Sigmoid colon (tissue), 7 donors: ENCODE measurements around the gene MYO1F. TPM values are rescaled to one million over a fixed set of nuclear protein-coding genes. Genes with fewer than 3 reads are reported as not detected.

ENCODE experiments used
- DNase-seq: peaks from one replicate; pipeline ENCODE4 v3.0.0-alpha.2; 2019
- H3K27ac ChIP-seq, 4 donors: fragments of 200-600 bp; sonication (generic); one replicate each; pipeline ENCODE4 v1.5.1; 2016 to 2019; ENCODE audit warnings: mild to moderate bottlenecking in 1 of 4
- H3K27me3 ChIP-seq, 3 donors: fragments of 200-600 bp; sonication (generic); one replicate each; pipeline ENCODE4 v1.5.1; 2019; ENCODE audit warnings: mild to moderate bottlenecking in 1 of 3
- H3K36me3 ChIP-seq, 4 donors: fragments of 200-600 bp; sonication (generic); one replicate each; pipeline ENCODE4 v1.5.1; 2016 to 2019
- H3K4me1 ChIP-seq, 4 donors: fragments of 200-600 bp; sonication (generic); one replicate each; pipeline ENCODE4 v1.5.1; 2017 to 2019
- H3K4me3 ChIP-seq, 4 donors: fragments of 200-600 bp; sonication (generic); one replicate each; pipeline ENCODE4 v1.5.1; 2017 to 2019; ENCODE audit warnings: mild to moderate bottlenecking in 2 of 4, moderate library complexity in 1 of 4
- H3K9me3 ChIP-seq, 4 donors: fragments of 200-600 bp in 3 of 4; sonication (generic) in 3 of 4; one replicate each; pipeline versions ENCODE4 v1.5.1 to v1.6.1; 2013 to 2019
- EP300 ChIP-seq, 4 donors: sonication (generic); formaldehyde crosslinking; IDR thresholded peaks; one replicate each; pipeline ENCODE4 v1.6.1; 2017; ENCODE audit warnings: antibody characterized with exemption in 4 of 4
- POLR2A ChIP-seq, 2 donors: fragments of 450-650 bp; IDR thresholded peaks; one replicate each; pipeline ENCODE4 v1.6.1; 2016; ENCODE audit warnings: antibody characterized with exemption in 2 of 2, mild to moderate bottlenecking in 2 of 2, moderate library complexity in 2 of 2
- POLR2AphosphoS5 ChIP-seq, 4 donors: sonication (generic); formaldehyde crosslinking; IDR thresholded peaks; one replicate each; pipeline ENCODE4 v1.6.1; 2017; ENCODE audit warnings: antibody characterized with exemption in 4 of 4
- WGBS, 2 donors: extraction: QIAGEN DNeasy Blood & Tissue Kit; methylation state at CpG; one replicate each; pipeline ENCODE4 v1.1.7; 2013; 5-methylcytosine and 5-hydroxymethylcytosine counted together
- intact Hi-C: fragments of 100-400 bp; cut with DNase I; formaldehyde crosslinking; loops from one replicate; pipeline ENCODE4 v1.15.1; 2023
- polyA plus RNA-seq, 3 donors: library from polyadenylated mRNA; stranded (reverse); fragments of 200-250 nt; gene quantifications; one replicate each; pipeline ENCODE4 v1.2.3, GENCODE V29; 2013
- total RNA-seq, 4 donors: library from RNA; depleted of rRNA; stranded (reverse); fragments of >200 nt; gene quantifications; one replicate each; pipeline ENCODE4 v1.1.0, GENCODE V29; 2016
- TF ChIP-seq, protein P1 (sequence below), 4 experiments: fragments of 450-650 bp in 3 of 4; fragments of 200-600 bp in 1 of 4; IDR thresholded peaks; one replicate each; pipeline ENCODE4 v1.5.1; 2016 to 2019; ENCODE audit warnings: antibody characterized with exemption in 4 of 4, mild to moderate bottlenecking in 3 of 4, moderate library complexity in 2 of 4
- donor health status: healthy with polysubstance abuse.
- donor health status: Bipolar disorder and iron deficiency.
- donor health status: healthy.

The MYO1F gene
- total and polyA plus RNA-seq, 7 donors = 6.6 to 19.4 (median 10.2) TPM

- Histone ChIP-seq H3K27ac (no peak overlapping the region), H3K36me3 (peaks cover 6 to 41% (median 13%) of the 10 kb centered on the region in 4 donors), H3K9me3 (peaks cover 0 to 2% (median 0%) of the 10 kb centered on the region in 4 donors), H3K4me1 (peaks cover 0 to 23% (median 16%) of the 10 kb centered on the region in 4 donors), H3K4me3 (no peak overlapping the region), H3K27me3 (no peaks in the 10 kb centered on the region)
- no peak for DNase-seq
- WGBS, 2 donors = 95 to 96% methylated on average over 17 of the region's 17 CpGs
- TF ChIP-seq POLR2A (IDR thresholded peaks at IDR 0.05) = no peak
- TF ChIP-seq EP300 (IDR thresholded peaks at IDR 0.05) = no peak
- TF ChIP-seq POLR2AphosphoS5 (IDR thresholded peaks at IDR 0.05) = no peak
- intact Hi-C loops = no loop called here
Observed at GRCh38 chr19:8605514-8605913, 28.3 kb upstream of the MYO1F start.

GRCh38 chr19:8601796-8602195 lies 24.6 kb upstream of the MYO1F start:
- no peak for DNase-seq
- Histone ChIP-seq H3K27me3 (no peaks in the 10 kb centered on the region), H3K9me3 (peaks cover 0 to 2% (median 0%) of the 10 kb centered on the region in 4 donors), H3K27ac (no peak overlapping the region), H3K36me3 (peaks cover 6 to 62% (median 15%) of the 10 kb centered on the region in 4 donors), H3K4me1 (no peaks in the 10 kb centered on the region), H3K4me3 (no peak overlapping the region)
- 84 to 94% methylated on average over 5 of the region's 5 CpGs for WGBS, 2 donors
- intact Hi-C loops = no loop called here
- TF ChIP-seq, protein P1, sequence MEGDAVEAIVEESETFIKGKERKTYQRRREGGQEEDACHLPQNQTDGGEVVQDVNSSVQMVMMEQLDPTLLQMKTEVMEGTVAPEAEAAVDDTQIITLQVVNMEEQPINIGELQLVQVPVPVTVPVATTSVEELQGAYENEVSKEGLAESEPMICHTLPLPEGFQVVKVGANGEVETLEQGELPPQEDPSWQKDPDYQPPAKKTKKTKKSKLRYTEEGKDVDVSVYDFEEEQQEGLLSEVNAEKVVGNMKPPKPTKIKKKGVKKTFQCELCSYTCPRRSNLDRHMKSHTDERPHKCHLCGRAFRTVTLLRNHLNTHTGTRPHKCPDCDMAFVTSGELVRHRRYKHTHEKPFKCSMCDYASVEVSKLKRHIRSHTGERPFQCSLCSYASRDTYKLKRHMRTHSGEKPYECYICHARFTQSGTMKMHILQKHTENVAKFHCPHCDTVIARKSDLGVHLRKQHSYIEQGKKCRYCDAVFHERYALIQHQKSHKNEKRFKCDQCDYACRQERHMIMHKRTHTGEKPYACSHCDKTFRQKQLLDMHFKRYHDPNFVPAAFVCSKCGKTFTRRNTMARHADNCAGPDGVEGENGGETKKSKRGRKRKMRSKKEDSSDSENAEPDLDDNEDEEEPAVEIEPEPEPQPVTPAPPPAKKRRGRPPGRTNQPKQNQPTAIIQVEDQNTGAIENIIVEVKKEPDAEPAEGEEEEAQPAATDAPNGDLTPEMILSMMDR (IDR thresholded peaks at IDR 0.05) = no peak
- TF ChIP-seq POLR2AphosphoS5 (IDR thresholded peaks at IDR 0.05) = no peak
- no peak for TF ChIP-seq EP300 (IDR thresholded peaks at IDR 0.05)
- no peak for TF ChIP-seq POLR2A (IDR thresholded peaks at IDR 0.05)

DNA sequence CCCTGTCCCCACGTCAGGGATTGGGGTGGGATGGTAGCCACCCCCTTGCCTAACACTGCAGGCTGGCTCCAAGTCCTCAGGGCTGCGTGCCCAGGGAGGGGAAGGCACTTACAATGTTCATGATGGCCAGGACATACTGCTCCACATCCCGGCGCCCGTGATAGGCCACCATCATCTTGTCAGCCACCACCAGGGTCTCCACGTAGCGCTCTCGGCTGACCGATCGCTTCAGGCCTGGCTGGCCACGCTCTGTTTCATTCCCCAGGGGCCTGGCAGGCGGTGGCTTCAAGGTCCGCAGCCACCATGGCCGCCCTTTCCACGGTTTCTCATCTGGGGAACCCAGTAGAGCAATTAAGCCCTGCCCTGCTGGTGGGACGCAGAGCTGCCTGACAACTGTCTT lies 23.6 kb upstream of the MYO1F start:
- Histone ChIP-seq H3K27me3 (no peaks in the 10 kb centered on the region), H3K36me3 (peaks cover 6 to 71% (median 18%) of the 10 kb centered on the region in 4 donors), H3K4me1 (no peaks in the 10 kb centered on the region), H3K9me3 (peaks cover 0 to 2% (median 0%) of the 10 kb centered on the region in 4 donors), H3K4me3 (no peak overlapping the region), H3K27ac (no peak overlapping the region)
- intact Hi-C loops = no loop called here
- DNase-seq = no peak
- TF ChIP-seq, protein P1 (IDR thresholded peaks at IDR 0.05) = no peak
- TF ChIP-seq POLR2A (IDR thresholded peaks at IDR 0.05) (no peak), POLR2AphosphoS5 (IDR thresholded peaks at IDR 0.05) (no peak), EP300 (IDR thresholded peaks at IDR 0.05) (no peak)
- 92 to 93% methylated on average over 16 of the region's 16 CpGs for WGBS, 2 donors

DNA sequence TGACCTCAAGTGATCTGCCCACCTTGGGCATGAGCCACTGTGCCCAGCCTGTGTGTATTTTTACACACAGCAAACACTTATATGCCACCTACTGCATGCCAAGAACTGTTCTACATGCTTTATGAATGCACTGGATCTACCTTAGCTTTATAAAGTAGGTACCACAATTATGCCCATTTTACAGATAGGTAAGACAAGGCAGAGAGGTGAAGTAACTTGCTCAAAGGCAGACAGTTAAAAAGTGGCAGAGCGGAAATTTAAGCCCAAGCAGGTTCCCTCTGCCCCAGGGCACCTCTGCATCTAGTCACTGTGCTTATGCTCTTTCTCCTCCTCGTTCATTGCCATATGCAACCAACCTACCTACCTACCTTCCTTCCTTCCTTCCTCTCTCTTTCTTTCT lies 22.8 kb upstream of the MYO1F start:
- H3K27ac ChIP-seq = no peak overlapping the region
- peaks cover 4 to 72% (median 19%) of the 10 kb centered on the region in 4 donors for H3K36me3 ChIP-seq
- TF ChIP-seq, protein P1 (IDR thresholded peaks at IDR 0.05) = no peak
- no peak for TF ChIP-seq POLR2AphosphoS5 (IDR thresholded peaks at IDR 0.05)
- no peak for TF ChIP-seq POLR2A (IDR thresholded peaks at IDR 0.05)
- TF ChIP-seq EP300 (IDR thresholded peaks at IDR 0.05) = no peak
- DNase-seq = no peak
- peaks cover 0 to 2% (median 0%) of the 10 kb centered on the region in 4 donors for H3K9me3 ChIP-seq
- H3K4me3 ChIP-seq = no peak overlapping the region
- 87 to 96% methylated on average over 2 of the region's 2 CpGs for WGBS, 2 donors
- H3K4me1 ChIP-seq = peaks cover 0 to 7% (median 4%) of the 10 kb centered on the region in 4 donors
- H3K27me3 ChIP-seq = no peaks in the 10 kb centered on the region
- intact Hi-C loops = no loop called here

GRCh38 chr19:8596168-8596567 lies 18.9 kb upstream of the MYO1F start:
- TF ChIP-seq EP300 (IDR thresholded peaks at IDR 0.05) = no peak
- TF ChIP-seq POLR2A (IDR thresholded peaks at IDR 0.05) = no peak
- no peak for TF ChIP-seq POLR2AphosphoS5 (IDR thresholded peaks at IDR 0.05)
- TF ChIP-seq, protein P1 (IDR thresholded peaks at IDR 0.05) = no peak
- no peaks in the 10 kb centered on the region for H3K27me3 ChIP-seq
- no peak overlapping the region for H3K4me3 ChIP-seq
- H3K27ac ChIP-seq = no peak overlapping the region
- no peak for DNase-seq
- H3K4me1 ChIP-seq = peaks cover 0 to 28% (median 23%) of the 10 kb centered on the region in 4 donors
- peaks cover 0 to 40% (median 10%) of the 10 kb centered on the region in 4 donors for H3K36me3 ChIP-seq
- peaks cover 0 to 6% (median 0%) of the 10 kb centered on the region in 4 donors for H3K9me3 ChIP-seq
- WGBS, 2 donors = 81 to 86% methylated on average over 23 of the region's 23 CpGs
- intact Hi-C loops = no loop called here
